GM18907 (cell line): ENCODE results near the gene ZNF714.

Experiments
- ATAC-seq: cut with Tn5 transposase; IDR thresholded peaks from one replicate; pipeline ENCODE4 v1.9.1; 2021; ENCODE audit warnings: mild to moderate bottlenecking, moderate library complexity; ENCODE audit not compliant: unreplicated experiment

Gene ZNF714

DNA sequence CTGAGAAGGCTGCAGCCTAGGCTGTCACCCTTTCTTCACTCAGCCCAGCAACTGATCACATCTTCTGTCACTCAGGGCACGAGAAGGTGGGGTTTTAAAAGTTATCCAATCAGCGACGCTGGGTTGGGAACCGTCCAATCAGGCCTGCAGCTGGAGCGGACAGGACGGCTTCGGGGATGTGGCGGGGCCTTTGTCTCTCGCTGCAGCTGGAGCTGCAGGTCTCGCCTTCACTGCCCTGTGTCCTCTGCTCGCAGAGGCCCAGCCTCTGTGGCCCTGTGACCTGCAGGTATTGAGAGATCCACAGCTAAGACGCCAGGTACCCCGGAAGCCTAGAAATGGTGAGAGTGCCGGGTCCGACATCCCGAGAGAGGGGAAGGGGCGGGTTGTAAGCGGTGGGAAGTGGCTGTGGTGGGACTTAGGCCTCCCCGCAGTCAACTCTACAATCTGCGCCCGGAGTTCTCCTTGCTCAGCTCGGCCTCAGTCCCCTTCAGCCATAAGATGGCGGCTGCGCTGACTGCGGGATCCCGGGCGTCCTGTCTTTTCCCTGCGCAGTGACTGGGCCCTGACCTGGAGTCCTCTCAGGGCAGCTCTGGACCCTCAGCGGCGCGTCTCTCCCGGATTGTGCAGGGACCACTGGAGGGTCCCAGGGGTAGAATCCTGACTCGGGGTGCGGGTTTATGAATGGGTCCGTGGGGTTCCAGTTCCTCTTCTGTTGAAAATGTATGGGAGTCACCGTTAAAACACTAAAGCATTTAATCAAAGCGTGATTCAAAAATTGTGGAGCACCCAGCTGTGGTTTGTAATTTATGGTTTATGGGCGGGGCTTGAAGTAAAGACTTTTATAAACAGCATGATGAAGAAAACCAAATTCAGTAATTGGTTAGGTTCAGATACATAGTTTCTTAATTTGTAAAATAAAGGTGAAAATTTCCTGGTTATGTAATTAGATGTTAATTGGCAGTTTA lies at the start of gene ZNF714:
Gene ZNF714, plus strand, starts transcription at position 193 of the 965 bp plus-strand sequence. CDS start 16,066 bp downstream, outside the sequence.
- peak; percentile 97 for ATAC-seq

DNA sequence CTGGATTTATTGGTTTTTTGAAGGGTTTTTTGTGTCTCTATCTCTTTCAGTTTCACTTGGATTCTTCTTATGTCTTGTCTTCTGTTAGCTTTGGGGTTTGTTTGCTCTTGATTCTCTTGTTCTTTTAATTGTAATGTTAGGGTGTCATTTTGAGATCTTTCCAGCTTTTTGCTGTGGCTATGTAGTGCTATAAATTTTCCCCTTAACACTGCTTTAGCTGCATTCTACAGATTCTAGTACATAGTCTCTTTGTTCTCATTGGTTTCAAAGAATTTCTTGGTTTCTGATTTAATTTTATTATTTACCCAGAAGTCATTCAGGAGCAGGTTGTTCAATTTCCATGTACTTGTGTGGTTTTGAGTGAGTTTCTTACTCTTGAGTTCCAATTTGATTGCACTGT lies 37.0 kb upstream of the ZNF714 start:
- ATAC-seq: no peak

DNA sequence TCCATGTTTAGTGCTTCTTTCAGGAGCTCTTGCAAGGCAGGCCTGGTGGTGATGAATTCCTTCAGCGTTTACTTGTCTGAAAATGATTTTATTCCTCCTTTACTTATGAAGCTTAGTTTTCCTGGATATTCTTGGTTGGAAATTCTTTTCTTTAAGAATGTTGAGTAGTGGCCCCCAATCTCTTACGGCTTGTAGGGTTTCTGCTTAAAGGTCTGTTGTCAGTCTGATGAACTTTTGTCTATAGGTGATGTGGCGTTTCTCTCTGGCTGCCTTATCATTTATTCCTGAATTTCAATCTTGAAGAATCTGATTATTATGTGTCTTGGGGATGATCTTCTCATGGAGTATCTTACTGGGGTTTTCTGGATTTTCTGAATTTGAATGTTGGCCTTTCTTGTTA lies 35.5 kb upstream of the ZNF714 start:
- no peak for ATAC-seq

DNA sequence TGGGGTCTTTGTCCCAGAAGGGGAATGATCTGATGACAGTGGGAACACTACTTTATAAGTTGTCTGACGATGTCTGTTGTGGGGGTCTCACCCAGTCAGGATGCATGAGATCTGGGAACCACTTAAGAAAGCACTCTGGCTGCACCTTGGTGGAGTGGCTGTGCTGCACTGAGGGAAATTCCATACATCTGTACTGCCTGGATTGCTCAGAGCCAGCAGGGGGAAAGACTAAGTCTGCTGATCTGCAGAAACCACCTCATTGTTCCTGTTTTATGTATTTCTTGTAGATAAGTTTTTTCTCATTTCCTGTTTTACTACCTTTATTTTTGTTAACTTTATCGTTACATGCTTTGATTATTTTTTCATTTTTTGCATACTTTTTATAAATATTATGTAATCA lies 34.3 kb upstream of the ZNF714 start:
- no peak for ATAC-seq

DNA sequence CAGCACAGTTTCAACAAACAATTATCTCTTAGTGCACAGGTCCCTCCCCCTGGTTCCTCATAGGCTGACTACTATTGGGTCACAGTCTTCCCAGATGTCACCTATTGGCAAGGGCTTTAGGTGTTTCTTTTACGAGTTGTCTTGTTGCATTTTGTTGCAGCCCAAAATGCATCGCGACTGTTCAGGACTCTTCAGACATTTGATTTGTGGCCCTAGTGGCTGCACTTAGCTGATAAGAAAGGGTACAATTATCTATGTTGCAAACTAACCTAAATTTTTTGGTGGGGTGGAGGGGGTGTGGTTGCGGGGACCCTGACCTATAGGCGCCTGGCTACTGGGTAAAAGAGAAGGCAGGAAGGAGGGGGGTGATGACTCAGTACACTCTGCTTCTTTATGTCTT lies 29.1 kb upstream of the ZNF714 start:
- no peak for ATAC-seq

DNA sequence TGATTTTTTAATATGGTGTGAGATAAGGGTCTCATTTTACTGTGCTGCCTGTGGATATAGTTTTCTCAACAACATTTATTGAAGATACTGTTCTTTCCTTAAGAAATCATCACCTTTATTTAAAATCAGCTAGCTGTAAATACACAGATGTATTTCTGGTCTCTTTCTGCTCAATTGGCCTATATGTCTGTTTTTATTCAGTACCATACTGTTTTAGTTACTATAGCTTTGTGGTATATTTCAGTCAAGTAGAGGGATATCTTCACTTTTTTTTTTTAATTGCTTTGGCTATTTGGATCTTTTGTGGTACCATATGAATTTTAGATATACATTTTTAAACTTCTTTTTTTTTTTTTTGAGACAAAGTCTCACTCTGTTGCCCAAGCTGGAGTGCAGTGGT lies 16.7 kb upstream of the ZNF714 start:
- no peak for ATAC-seq

DNA sequence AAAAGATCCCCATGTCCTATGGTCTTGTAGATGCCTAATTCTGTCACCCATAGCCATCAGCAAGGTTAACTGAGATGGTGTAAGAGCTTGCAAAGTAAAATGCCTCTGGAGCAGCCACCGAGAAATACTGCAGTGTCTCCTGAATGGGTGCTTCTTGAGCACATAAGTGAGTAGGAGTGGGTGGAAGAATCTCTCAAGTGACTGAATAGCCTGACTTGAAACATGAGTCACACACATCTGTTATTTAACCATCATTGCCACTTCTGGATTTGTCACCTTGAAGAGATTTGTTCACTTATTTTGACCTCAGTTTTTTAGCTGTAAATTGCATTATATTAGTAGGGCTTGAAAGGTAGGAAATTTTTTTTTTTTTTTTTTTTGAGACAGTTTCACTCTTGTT lies 2.3 kb downstream of the ZNF714 start:
- ATAC-seq: no peak

DNA sequence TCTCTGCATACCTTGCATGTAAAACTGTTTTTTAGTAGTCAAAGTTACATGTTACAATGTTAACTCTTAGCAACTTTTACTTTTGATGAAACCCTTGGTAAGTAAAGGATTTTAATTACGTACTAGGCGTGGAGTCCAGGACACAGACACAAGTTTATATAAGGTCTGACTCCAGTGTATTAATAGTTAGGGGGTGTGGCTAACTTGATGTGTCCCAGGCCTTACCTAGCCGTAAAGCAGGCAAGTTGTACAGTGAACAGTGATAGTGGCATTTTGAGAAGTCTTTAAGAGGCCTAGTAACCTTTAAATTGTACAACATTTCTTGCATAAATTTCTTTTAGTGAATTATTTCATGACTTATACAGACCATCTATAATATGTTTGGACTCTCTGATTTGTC lies 5.9 kb downstream of the ZNF714 start:
- no peak for ATAC-seq

DNA sequence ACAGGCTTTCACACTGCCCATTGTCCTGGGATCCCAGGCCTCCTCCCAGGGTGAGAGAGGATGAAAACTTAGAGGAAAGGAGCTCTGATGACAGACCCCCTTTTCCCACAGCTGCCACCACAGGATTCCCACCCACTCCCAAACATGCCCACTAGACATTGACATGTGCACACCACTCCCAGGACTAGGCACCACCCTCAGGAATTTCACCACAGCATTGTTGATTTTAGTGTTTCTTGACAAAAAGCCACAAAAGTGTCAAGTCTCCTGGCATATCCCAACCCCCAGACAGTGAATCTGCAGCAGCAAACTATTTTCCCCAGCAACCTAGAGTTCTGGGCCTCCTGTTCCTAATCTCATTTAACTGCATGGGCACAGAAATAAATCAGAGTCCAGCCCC lies 10.1 kb downstream of the ZNF714 start:
- no peak for ATAC-seq

DNA sequence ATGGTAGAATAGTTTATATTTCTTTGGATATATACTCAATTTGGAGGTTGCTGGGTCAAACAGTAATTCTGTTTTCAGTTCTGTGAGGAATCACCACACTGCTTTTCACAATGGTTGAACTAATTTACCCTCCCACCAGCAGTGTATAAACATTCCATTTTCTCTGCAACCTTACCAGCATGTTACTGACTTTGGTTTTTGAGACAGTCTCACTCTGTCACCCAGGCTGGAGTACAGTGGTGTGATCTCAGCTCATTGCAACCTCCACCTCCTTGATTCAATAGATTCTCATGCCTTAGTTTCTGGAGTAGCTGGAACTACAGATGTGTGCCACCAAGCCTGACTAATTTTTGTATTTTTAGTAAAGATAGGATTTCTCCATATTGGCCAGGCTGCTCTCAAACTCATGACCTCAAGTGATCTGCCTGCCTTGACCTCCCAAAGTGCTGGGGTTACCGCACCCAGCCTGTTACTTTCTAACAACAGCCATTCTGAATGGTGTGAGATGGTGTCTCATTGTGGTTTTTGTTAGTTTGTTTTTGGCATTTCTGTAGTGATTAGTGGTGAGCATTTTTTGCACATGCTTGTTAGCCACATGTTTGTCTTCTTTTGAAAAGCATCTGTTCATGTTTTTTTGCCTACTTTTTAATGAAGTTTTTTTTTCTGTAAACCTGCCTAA lies 12.5 kb downstream of the ZNF714 start:
- ATAC-seq: no peak

DNA sequence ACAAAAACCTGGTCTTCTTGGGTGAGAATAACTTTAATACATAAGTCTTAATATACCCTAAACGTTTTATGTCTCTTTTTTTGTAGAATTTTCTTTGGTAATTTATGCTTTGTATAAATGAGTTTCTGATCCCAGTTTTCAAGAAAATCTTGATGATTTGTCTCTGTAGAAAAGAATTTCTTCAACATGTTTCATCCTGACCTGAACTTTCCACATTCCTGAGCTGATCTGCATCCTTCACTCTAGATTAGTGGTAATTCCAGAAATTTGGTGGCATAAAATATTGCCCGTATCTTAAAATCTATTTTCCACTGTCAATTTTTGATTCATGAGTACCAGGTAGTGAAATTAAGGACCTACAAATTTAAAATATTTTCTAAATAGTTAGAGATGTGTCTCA lies 16.3 kb downstream of the ZNF714 start:
- ATAC-seq: no peak

DNA sequence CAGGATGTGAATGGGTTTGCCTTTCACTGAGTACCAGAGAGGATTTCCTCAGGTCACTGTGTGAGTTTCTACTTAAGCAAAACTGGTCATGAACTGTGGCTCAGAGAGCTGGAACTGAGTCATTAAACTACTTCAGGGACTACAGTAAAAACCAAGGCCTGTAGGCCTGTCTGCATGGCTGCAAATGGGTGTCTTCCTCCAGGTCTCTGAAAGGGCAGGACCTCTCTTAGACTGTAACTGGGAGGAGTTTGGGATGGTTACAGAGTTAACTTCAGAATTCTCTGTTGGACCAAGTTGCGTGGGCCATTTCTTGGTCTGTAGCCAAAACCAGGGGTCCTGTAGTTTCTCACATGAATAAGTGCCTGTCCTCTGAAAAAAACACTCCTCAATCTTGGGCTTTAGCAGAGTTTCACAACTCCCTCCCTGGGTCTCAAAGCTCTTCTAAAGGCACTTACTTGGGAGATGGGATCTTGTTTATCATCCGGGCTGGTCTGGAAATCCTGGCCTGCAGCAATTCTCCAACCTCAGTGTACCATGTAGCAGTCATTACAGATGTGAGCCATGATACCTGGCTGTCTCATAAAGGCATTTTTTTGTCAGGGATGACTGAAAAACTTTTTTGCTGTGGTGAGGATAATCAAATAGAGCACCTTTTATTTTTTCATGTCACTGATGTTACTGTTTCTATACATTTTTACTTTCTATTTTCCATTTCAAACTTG lies 19.7 kb downstream of the ZNF714 start:
- ATAC-seq: no peak

DNA sequence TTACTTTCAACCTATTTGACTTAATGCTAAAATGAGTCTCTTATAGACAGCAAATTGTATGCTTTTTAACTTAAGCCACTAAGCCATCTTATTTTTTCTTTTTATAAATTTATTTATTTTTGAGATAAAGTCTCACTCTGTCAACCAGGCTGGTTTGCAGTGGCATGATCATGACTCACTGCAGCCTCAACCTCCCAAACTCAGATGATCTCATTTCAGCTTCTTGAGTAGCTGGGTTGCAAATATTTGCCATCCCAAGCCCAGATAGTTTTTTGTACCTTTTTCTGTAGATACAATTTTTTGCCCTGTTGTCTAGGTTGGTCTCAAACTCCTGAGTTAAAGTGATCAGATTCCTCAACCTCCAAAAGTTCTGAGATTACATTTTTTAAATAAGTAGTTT lies 27.1 kb downstream of the ZNF714 start:
- ATAC-seq: no peak

DNA sequence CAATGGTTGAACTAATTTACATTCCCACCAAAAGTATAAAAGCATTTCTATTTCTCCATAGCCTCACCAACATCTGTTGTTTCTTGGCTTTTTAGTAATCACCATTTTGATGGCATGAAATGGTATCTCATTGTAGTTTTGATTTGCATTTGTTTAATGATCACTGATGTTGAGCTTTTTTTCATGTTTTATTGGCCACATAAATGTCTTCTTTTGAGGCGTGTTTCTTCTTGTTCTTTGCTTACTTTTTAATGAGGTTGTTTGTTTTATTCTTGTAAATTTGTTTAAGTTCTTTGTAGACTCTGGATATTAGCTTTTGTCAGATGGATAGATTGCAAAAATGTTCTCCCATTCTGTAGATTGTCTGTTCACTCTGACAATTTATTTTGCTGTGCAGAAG lies 28.2 kb downstream of the ZNF714 start:
- no peak for ATAC-seq

DNA sequence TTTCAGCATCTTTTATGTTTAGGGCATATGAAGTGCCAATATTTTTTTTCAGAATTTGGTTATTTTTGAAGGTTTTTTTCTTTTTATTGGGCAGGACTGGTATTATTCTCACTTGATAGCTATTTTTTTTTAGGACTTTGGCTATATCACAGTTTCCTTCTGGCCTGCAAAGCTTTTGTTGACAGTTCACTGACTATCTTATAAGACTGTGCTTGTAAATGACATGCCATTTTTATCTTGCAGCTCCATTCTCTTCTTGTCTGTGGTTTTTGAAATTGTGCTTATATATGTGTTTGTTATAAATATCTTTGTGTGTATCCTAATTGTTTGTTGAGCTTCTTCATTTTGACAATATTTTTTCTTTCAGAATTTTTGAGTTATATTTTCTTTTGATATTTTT lies 33.4 kb downstream of the ZNF714 start:
- no peak for ATAC-seq

DNA sequence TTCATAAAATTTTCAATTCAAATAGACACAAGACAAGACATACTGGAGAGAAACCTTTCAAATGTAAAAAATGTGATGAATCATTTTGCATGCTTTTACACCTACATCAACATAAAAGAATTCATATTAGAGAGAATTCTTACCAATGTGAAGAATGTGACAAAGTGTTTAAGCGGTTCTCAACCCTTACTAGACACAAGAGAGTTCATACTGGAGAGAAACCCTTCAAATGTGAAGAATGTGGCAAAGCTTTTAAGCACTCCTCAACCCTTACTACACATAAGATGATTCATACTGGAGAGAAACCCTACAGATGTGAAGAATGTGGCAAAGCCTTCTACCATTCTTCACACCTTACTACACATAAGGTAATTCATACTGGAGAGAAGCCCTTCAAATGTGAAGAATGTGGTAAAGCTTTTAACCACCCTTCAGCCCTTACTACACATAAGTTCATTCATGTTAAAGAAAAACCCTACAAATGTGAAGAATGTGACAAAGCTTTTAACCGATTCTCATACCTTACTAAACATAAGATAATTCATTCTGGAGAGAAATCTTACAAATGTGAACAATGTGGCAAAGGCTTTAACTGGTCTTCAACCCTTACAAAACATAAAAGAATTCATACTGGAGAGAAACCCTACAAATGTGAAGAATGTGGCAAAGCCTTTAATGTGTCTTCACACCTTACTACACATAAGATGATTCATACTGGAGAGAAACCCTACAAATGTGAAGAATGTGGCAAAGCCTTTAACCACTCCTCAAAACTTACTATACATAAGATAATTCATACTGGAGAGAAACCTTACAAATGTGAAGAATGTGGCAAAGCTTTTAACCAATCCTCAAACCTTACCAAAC lies 35.3 kb downstream of the ZNF714 start:
- ATAC-seq: no peak

DNA sequence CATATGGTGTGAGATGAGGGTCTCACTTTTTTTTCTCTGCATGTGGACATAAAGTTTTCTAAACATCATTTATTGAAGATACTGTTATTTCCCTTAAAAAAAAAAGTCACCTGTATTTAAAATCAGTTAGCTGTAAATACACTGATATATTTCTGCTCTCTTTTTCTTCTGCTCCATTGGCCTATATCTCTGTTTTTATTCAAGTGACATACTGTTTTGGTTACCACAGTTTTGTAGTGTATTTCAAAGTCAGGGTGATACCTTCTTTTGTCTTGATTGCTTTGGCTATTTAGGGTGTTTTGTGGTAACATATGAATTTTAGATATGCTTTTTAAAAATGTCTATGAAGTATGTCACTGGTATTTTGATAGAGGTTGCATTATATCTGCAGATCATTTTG lies 44.1 kb downstream of the ZNF714 start:
- ATAC-seq: no peak

DNA sequence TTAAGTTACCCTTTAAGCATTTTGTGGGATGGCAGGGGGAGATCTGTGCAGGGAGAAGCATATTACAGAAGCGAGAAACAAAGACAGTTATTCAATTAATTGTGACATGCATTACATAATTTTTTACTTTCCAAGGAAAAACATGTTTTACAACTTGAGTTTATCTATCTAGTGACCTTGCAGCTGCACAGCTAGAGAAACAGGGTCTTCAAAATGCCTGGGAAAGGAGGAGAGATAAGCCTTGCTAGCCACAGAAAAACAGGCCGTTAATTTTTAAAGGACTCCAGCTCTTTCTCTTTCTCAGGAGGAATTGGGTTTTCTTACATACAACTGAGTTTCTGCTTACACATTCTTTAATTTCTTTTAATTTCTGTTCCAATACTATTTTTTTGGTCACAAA lies 45.0 kb downstream of the ZNF714 start:
- ATAC-seq: no peak

DNA sequence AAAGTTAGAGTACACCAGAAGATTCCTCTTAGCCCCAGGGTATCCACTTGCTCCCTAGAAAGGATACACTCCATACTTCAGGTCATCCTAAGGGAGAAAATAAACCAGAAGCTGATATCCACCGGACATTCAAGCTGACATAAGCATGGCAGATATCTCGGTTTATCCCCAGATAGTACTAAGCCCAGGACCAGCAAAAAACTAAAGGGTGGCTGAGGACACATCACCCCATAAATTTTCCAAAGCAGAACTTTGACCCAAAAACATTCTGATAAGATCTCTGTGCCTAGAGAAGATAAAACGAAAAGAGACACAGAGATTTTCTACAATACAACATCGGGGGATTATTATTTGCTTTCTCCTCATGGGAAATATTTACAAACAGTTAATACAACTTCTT lies 45.9 kb downstream of the ZNF714 start:
- ATAC-seq: no peak

DNA sequence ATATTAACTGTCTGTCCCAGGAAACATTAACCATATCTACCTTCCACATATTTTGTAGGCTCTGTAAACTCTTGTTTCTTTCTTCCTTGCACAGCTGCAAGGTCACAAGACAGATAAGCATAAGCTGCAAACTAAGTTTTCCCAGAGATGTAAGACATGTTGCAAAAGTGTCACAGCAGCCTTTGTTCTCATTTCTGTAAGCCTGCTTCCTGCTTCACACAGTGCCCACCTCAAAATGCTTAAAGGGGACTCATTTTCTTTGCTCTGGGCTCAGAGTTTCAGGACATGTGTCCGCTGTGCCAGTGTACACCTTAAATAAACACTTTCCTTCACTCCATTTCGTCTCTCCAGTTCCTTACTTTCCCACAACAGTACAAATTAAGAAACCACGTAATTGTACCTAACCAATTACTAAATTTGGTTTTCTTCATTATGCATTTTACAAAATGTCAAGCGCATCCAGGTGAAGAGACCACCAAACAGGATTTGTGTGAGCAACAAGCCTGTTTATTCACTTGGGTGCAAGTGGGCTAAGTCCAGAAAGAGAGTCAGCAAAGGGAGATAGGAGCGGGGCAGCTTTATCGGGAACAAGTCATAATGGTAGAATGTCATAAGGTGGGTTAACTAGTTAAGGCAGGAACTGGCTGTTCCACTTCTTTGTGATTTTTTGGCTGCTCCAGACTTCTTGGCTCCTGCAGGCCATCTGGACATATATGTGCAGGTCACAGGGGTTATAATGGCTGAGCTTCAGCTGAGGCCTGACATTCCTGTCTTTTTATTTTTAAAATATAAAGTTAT lies 47.1 kb downstream of the ZNF714 start:
- no peak for ATAC-seq
